ENCODE data around the gene LRRFIP2.

Gene LRRFIP2

GRCh38 chr3:37183976-37184375 lies 9.6 kb upstream of the LRRFIP2 start:
- TF ChIP-seq, protein P1, sequence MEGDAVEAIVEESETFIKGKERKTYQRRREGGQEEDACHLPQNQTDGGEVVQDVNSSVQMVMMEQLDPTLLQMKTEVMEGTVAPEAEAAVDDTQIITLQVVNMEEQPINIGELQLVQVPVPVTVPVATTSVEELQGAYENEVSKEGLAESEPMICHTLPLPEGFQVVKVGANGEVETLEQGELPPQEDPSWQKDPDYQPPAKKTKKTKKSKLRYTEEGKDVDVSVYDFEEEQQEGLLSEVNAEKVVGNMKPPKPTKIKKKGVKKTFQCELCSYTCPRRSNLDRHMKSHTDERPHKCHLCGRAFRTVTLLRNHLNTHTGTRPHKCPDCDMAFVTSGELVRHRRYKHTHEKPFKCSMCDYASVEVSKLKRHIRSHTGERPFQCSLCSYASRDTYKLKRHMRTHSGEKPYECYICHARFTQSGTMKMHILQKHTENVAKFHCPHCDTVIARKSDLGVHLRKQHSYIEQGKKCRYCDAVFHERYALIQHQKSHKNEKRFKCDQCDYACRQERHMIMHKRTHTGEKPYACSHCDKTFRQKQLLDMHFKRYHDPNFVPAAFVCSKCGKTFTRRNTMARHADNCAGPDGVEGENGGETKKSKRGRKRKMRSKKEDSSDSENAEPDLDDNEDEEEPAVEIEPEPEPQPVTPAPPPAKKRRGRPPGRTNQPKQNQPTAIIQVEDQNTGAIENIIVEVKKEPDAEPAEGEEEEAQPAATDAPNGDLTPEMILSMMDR (conservative IDR thresholded peaks at IDR 0.05), result no peak
- TF ChIP-seq ZFX (IDR thresholded peaks at IDR 0.05), result no peak
- no peak overlapping the region for H3K27ac ChIP-seq

- H3K27ac ChIP-seq, result no peak overlapping the region
- TF ChIP-seq, protein P1 (conservative IDR thresholded peaks at IDR 0.05), result no peak
- TF ChIP-seq ZFX (IDR thresholded peaks at IDR 0.05), result no peak
These were observed 9.0 kb upstream of the LRRFIP2 start for GRCh38 chr3:37183375-37183831.

DNA sequence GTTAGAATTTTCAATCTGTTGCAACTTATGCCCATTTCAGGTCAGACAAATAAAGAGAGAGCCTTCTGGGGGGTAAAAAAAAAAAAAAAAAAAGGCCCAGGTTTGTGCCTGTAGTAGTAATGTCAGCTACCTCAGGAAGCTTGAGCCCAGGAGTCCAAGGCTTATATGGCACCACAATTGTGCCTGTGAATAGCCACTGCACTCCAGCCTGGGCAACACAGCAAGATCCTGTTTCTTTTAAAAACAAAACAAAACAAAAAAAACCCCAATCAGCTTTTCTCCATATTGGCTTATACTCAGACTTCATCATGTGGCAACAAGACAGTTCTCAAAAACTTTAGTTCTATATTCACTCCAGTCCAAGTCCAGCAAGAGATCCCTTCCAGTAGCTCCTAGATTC lies 8.4 kb upstream of the LRRFIP2 start:
- no peak for TF ChIP-seq ZFX (IDR thresholded peaks at IDR 0.05)
- TF ChIP-seq, protein P1 (conservative IDR thresholded peaks at IDR 0.05), result no peak
- H3K27ac ChIP-seq, result no peak overlapping the region

- TF ChIP-seq ZFX (IDR thresholded peaks at IDR 0.05), result no peak
- TF ChIP-seq, protein P1 (conservative IDR thresholded peaks at IDR 0.05), result no peak
- H3K27ac ChIP-seq, result no peak overlapping the region
These were observed 7.4 kb upstream of the LRRFIP2 start for GRCh38 chr3:37181756-37182155.

DNA sequence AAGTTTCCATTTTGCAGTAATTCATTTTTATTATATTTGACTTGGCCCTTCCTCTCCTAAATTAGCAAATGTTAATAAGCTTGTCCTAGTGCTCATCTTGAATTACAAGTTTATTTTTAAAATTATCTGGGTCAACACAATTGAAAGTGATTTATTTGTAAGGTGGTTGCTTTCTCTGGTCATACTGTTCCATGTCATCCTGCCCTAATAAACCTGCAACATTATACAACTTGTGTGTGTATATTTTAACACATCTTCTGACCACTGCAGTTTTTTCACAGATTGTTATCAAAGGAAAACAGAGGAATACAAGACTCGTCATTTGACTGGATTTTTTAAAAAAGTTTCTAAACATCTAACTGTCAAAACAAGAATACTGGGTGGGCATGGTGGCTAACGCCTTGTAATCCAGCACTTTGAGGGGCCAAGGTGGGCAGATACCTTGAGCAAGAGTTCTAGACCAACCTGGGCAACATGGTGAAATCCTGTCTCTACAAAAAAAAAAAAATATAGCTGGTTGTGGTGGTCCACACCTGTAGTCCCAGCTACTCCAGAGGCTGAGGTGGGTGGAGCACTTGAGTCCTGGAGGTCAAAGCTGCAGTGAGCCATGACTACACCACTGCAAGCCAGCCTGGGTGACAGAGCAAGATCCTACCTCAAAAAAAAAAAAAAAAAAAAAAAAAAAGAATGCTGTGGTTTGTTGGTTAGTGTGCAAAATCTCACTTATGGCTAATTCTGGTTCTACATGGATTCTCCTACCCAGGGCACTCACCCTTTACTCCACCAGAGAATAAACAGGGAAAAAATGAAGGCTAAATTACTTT lies 5.0 kb upstream of the LRRFIP2 start:
- TF ChIP-seq, protein P1 (conservative IDR thresholded peaks at IDR 0.05), result no peak
- TF ChIP-seq ZFX (IDR thresholded peaks at IDR 0.05), result no peak
- no peak overlapping the region for H3K27ac ChIP-seq

- TF ChIP-seq, protein P1 (conservative IDR thresholded peaks at IDR 0.05), result no peak
- TF ChIP-seq ZFX (IDR thresholded peaks at IDR 0.05), result no peak
- no peak overlapping the region for H3K27ac ChIP-seq
These were observed 576 bp downstream of the LRRFIP2 start for GRCh38 chr3:37173806-37174205.

DNA sequence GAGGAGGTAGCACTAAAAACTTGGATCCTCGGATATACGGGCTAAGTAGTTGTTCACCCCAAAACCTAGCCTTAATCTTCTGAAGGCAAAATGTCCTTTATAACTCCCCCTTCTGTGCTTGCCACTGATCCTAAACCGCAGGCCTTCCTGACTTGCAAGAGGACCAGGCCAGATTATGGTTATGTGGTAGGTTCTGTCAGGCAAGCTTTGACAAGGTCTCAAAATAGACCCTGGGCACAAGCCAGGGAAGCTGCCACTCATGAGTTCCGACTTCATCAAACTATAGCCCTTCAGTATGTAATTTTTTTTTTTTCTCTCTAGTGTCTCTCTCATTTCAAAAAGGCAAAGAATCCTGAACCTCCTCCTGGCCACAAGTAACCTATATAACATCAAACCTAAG lies 3.2 kb downstream of the LRRFIP2 start:
- H3K27ac ChIP-seq, result no peak overlapping the region
- TF ChIP-seq, protein P1 (conservative IDR thresholded peaks at IDR 0.05), result no peak
- no peak for TF ChIP-seq ZFX (IDR thresholded peaks at IDR 0.05)

Data from C4-2B (cell line).